ENCODE data around the gene NDUFB10.

Gene NDUFB10

GRCh38 chr16:1989209-1990100 lies 30.1 kb downstream of the NDUFB10 start, which contains the start of gene SYNGR3:
SYNGR3 (plus strand) TSS chr16:1989970; CDS start chr16:1990103, 133 bp downstream.
- DNase-seq: peak; percentile 54

GRCh38 chr16:1990101-1990350 lies 30.7 kb downstream of the NDUFB10 start:
- DNase-seq: no peak

GRCh38 chr16:1990351-1991134 lies 31.2 kb downstream of the NDUFB10 start:
- DNase-seq: peak; percentile 80

- no peak for DNase-seq
Observed at GRCh38 chr16:1991135-1991551, 31.8 kb downstream of the NDUFB10 start.

- no peak for DNase-seq
Observed at GRCh38 chr16:1991588-1991947, 32.2 kb downstream of the NDUFB10 start.

GRCh38 chr16:1991948-1992703 lies 32.8 kb downstream of the NDUFB10 start:
- DNase-seq: peak; percentile 97

- DNase-seq: no peak
Observed at GRCh38 chr16:1992704-1993317, 33.5 kb downstream of the NDUFB10 start.

GRCh38 chr16:1993731-1994131 lies 34.4 kb downstream of the NDUFB10 start:
- DNase-seq: peak; percentile 38

- no peak for DNase-seq
Observed at GRCh38 chr16:1997494-1998359, 38.4 kb downstream of the NDUFB10 start.

- DNase-seq: no peak
Observed at GRCh38 chr16:1998360-1998835, 39.1 kb downstream of the NDUFB10 start.

- no peak for DNase-seq
Observed at GRCh38 chr16:1998852-1999801, 39.8 kb downstream of the NDUFB10 start.

GRCh38 chr16:1999866-2000514 lies 40.7 kb downstream of the NDUFB10 start:
- DNase-seq: no peak

GRCh38 chr16:2001035-2001434 lies 41.7 kb downstream of the NDUFB10 start:
- DNase-seq: no peak

- DNase-seq: no peak
Observed at GRCh38 chr16:2001456-2002355, 42.4 kb downstream of the NDUFB10 start.

- no peak for DNase-seq
Observed at GRCh38 chr16:2002406-2003230, 43.3 kb downstream of the NDUFB10 start.

- no peak for DNase-seq
Observed at GRCh38 chr16:2003231-2003826, 44.0 kb downstream of the NDUFB10 start.

GRCh38 chr16:2003827-2004641 lies 44.7 kb downstream of the NDUFB10 start:
- DNase-seq: peak; percentile 95

All from RPMI8226 (cell line).